GM19397 (cell line): ENCODE data around the gene WNT1.

ENCODE experiments used
- ATAC-seq: cut with Tn5 transposase; IDR thresholded peaks from one replicate; pipeline ENCODE4 v1.9.1; 2021; ENCODE audit warnings: mild to moderate bottlenecking, moderate library complexity; ENCODE audit not compliant: unreplicated experiment

Gene WNT1

GRCh38 chr12:48980389-48980952, 2.3 kb downstream of the WNT1 start:
- ATAC-seq, result no peak

- no peak for ATAC-seq
These were observed 3.0 kb downstream of the WNT1 start for GRCh38 chr12:48980953-48981756.

- no peak for ATAC-seq
These were observed 3.6 kb downstream of the WNT1 start for GRCh38 chr12:48981757-48982157.

GRCh38 chr12:48982397-48983080, 4.4 kb downstream of the WNT1 start:
- no peak for ATAC-seq

- ATAC-seq, result no peak
These were observed 7.4 kb downstream of the WNT1 start for GRCh38 chr12:48985475-48985897.

- ATAC-seq, result no peak
These were observed 7.8 kb downstream of the WNT1 start for GRCh38 chr12:48985901-48986300.

- ATAC-seq, result no peak
These were observed 8.7 kb downstream of the WNT1 start for GRCh38 chr12:48986720-48987291.

GRCh38 chr12:48988030-48988649, 10.0 kb downstream of the WNT1 start:
- ATAC-seq, result no peak

- no peak for ATAC-seq
These were observed 12.4 kb downstream of the WNT1 start for GRCh38 chr12:48990552-48990951.

GRCh38 chr12:48991247-48992050, 13.3 kb downstream of the WNT1 start:
- ATAC-seq, result no peak

- ATAC-seq, result no peak
These were observed 15.7 kb downstream of the WNT1 start for GRCh38 chr12:48993787-48994186.

GRCh38 chr12:48994224-48995085, 16.3 kb downstream of the WNT1 start:
- ATAC-seq, result no peak

GRCh38 chr12:48995086-48995879, 17.2 kb downstream of the WNT1 start:
- ATAC-seq, result no peak

- ATAC-seq, result no peak
These were observed 18.9 kb downstream of the WNT1 start for GRCh38 chr12:48996794-48997718.

GRCh38 chr12:48997719-48998496, 19.8 kb downstream of the WNT1 start:
- ATAC-seq, result no peak

- ATAC-seq, result no peak
These were observed 20.6 kb downstream of the WNT1 start for GRCh38 chr12:48998497-48999353.
